GM23338 (cell line): ENCODE results near the gene CPEB2. TPM values are rescaled to one million over a fixed set of nuclear protein-coding genes. Genes with fewer than 3 reads are reported as not detected.

ENCODE experiments used
- ATAC-seq: fragments of 200-7000 bp; cut with Tn5 transposase; 3 replicates; pipeline ENCODE4 v1.9.1; 2020
- DNase-seq: peaks from one replicate; pipeline ENCODE4 v3.0.0-alpha.2; 2015; ENCODE audit warnings: low spot score
- H2AFZ ChIP-seq: fragments of 200-600 bp; sonication (generic); 2 replicates; pipeline ENCODE4 v1.8.0; 2016; ENCODE audit warnings: antibody characterized with exemption, mild to moderate bottlenecking, moderate library complexity
- H3F3A ChIP-seq: fragments of 200-600 bp; sonication (generic); replicated peaks from 2 replicates; pipeline ENCODE4 v1.8.0; 2017; ENCODE audit warnings: antibody characterized with exemption, mixed run types, low read depth
- H3K27ac ChIP-seq: fragments of 200-600 bp; sonication (generic); 2 replicates; pipeline ENCODE4 v1.6.1; 2016; ENCODE audit warnings: low read depth
- H3K27me3 ChIP-seq: fragments of 200-600 bp; sonication (generic); 2 replicates; pipeline ENCODE4 v1.8.0; 2016; ENCODE audit warnings: mild to moderate bottlenecking, mixed run types, moderate library complexity; ENCODE audit not compliant: insufficient read depth
- H3K36me3 ChIP-seq: fragments of 200-600 bp; sonication (generic); 2 replicates; pipeline ENCODE4 v1.8.0; 2016; ENCODE audit warnings: mild to moderate bottlenecking; ENCODE audit not compliant: insufficient read depth
- H3K4me1 ChIP-seq: fragments of 200-600 bp; sonication (generic); 2 replicates; pipeline ENCODE4 v1.8.0; 2016; ENCODE audit warnings: mild to moderate bottlenecking, moderate library complexity; ENCODE audit not compliant: insufficient read depth
- H3K4me2 ChIP-seq: fragments of 200-600 bp; sonication (generic); 2 replicates; pipeline ENCODE4 v1.7.1; 2017; ENCODE audit warnings: mixed run types
- H3K4me3 ChIP-seq: fragments of 200-600 bp; sonication (generic); 2 replicates; pipeline ENCODE4 v1.6.1; 2016; ENCODE audit warnings: mixed run types
- H3K79me2 ChIP-seq: fragments of 200-600 bp; sonication (generic); replicated peaks from 2 replicates; pipeline ENCODE4 v1.8.0; 2017; ENCODE audit warnings: mild to moderate bottlenecking; ENCODE audit not compliant: insufficient read depth
- H3K9me2 ChIP-seq: fragments of 200-600 bp; sonication (generic); 2 replicates; pipeline ENCODE4 v1.8.0; 2017; ENCODE audit not compliant: insufficient read depth
- H4K20me1 ChIP-seq: fragments of 200-600 bp; sonication (generic); replicated peaks from 2 replicates; pipeline ENCODE4 v1.8.0; 2017; ENCODE audit warnings: mild to moderate bottlenecking; ENCODE audit not compliant: insufficient read depth
- H3K27ac Mint-ChIP-seq: 2 replicates; pipeline ENCODE4 v1.8.0; 2020; ENCODE audit warnings: inconsistent platforms, mild to moderate bottlenecking, moderate library complexity, mixed read lengths
- H3K27me3 Mint-ChIP-seq: 3 replicates; pipeline ENCODE4 v1.8.0; 2022; ENCODE audit warnings: low read depth, mild to moderate bottlenecking, moderate library complexity, mixed read lengths, inconsistent platforms; ENCODE audit not compliant: insufficient read depth, poor library complexity
- H3K36me3 Mint-ChIP-seq: 3 replicates; pipeline ENCODE4 v1.8.0; 2021; ENCODE audit warnings: low read depth, mild to moderate bottlenecking, inconsistent platforms, moderate library complexity, mixed read lengths
- H3K4me1 Mint-ChIP-seq: 3 replicates; pipeline ENCODE4 v1.8.0; 2020; ENCODE audit warnings: mild to moderate bottlenecking, inconsistent platforms, mixed read lengths
- H3K4me3 Mint-ChIP-seq: 3 replicates; pipeline ENCODE4 v1.8.0; 2021; ENCODE audit warnings: moderate library complexity, mild to moderate bottlenecking, inconsistent platforms, mixed read lengths
- H3K9me3 Mint-ChIP-seq: 3 replicates; pipeline ENCODE4 v1.8.0; 2020; ENCODE audit warnings: moderate library complexity, mild to moderate bottlenecking, inconsistent platforms, mixed read lengths
- CREB1 ChIP-seq: fragments of 250-450 bp; sonication (Bioruptor Pico); IDR thresholded peaks from 2 replicates; pipeline ENCODE4 v1.5.0; 2020; ENCODE audit warnings: low read depth, mild to moderate bottlenecking, moderate library complexity
- ETS1 ChIP-seq: IDR thresholded peaks from 2 replicates; pipeline ENCODE4 v1.6.1; 2016; ENCODE audit warnings: antibody characterized with exemption
- EZH2 ChIP-seq: fragments of 200-600 bp; sonication (generic); IDR thresholded peaks from one replicate; pipeline ENCODE4 v1.8.0; 2017; ENCODE audit warnings: antibody characterized with exemption, mild to moderate bottlenecking, low read depth; ENCODE audit not compliant: unreplicated experiment
- EZH2phosphoT487 ChIP-seq: fragments of 200-600 bp; sonication (generic); IDR thresholded peaks from one replicate; pipeline ENCODE4 v1.8.1; 2018; ENCODE audit warnings: antibody characterized with exemption; ENCODE audit not compliant: unreplicated experiment
- JUNB ChIP-seq: IDR thresholded peaks from one replicate; pipeline ENCODE4 v1.6.1; 2016; ENCODE audit warnings: antibody characterized with exemption; ENCODE audit not compliant: unreplicated experiment
- NANOG ChIP-seq: IDR thresholded peaks from 2 replicates; pipeline ENCODE4 v1.6.1; 2016; ENCODE audit warnings: antibody characterized with exemption, borderline replicate concordance
- POLR2AphosphoS5 ChIP-seq: IDR thresholded peaks from 2 replicates; pipeline ENCODE4 v1.6.1; 2016; ENCODE audit warnings: antibody characterized with exemption, low read depth
- REST ChIP-seq: IDR thresholded peaks from one replicate; pipeline ENCODE4 v1.6.1; 2018; ENCODE audit warnings: antibody characterized with exemption; ENCODE audit not compliant: unreplicated experiment
- STAT1 ChIP-seq: IDR thresholded peaks from one replicate; pipeline ENCODE4 v1.6.1; 2016; ENCODE audit warnings: antibody characterized with exemption; ENCODE audit not compliant: unreplicated experiment
- ZNF114 ChIP-seq: fragments of 250-450 bp; sonication (Bioruptor Pico); IDR thresholded peaks from 2 replicates; pipeline ENCODE4 v1.5.0; 2020; ENCODE audit warnings: mild to moderate bottlenecking, moderate library complexity
- ZNF331 ChIP-seq: fragments of 250-450 bp; sonication (Bioruptor Pico); IDR thresholded peaks from 2 replicates; pipeline ENCODE4 v1.5.0; 2020; ENCODE audit warnings: low read depth, mild to moderate bottlenecking, moderate library complexity
- polyA plus RNA-seq: library from polyadenylated mRNA; unstranded; fragments of >200 nt; fragmentation: Nextera tagmentation; extraction: Ambion mirVana; gene quantifications from 2 replicates; pipeline ENCODE4 v1.2.1, GENCODE V29; 2016
- total RNA-seq: library from RNA; depleted of rRNA; stranded (reverse); fragments of >200 nt; shearing (Covaris generic); gene quantifications from 2 replicates; pipeline ENCODE4 v1.2.3, GENCODE V29; 2014
- TF ChIP-seq, protein P1 (sequence below), 2 experiments: fragments of 200-600 bp in 1 of 2; sonication (generic) in 1 of 2; conservative IDR thresholded peaks; 2 replicates each; pipeline versions ENCODE4 v1.5.1 to v1.6.1; 2016 to 2017; ENCODE audit warnings: antibody characterized with exemption in 2 of 2, low read depth in 2 of 2, mild to moderate bottlenecking in 2 of 2, moderate library complexity in 1 of 2

Gene CPEB2
- total and polyA plus RNA-seq, 2 experiments from 2014 or later = 0.66 to 2.4 TPM

- TF ChIP-seq, protein P1, sequence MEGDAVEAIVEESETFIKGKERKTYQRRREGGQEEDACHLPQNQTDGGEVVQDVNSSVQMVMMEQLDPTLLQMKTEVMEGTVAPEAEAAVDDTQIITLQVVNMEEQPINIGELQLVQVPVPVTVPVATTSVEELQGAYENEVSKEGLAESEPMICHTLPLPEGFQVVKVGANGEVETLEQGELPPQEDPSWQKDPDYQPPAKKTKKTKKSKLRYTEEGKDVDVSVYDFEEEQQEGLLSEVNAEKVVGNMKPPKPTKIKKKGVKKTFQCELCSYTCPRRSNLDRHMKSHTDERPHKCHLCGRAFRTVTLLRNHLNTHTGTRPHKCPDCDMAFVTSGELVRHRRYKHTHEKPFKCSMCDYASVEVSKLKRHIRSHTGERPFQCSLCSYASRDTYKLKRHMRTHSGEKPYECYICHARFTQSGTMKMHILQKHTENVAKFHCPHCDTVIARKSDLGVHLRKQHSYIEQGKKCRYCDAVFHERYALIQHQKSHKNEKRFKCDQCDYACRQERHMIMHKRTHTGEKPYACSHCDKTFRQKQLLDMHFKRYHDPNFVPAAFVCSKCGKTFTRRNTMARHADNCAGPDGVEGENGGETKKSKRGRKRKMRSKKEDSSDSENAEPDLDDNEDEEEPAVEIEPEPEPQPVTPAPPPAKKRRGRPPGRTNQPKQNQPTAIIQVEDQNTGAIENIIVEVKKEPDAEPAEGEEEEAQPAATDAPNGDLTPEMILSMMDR (conservative IDR thresholded peaks at IDR 0.05; ENCODE audit: low read depth in 2 of 2) = no peak
- no peak for TF ChIP-seq ZNF331 (CRISPR knock-in tag)
- TF ChIP-seq ETS1 = no peak
- no peak for TF ChIP-seq POLR2AphosphoS5
- TF ChIP-seq NANOG = no peak
- no peak for TF ChIP-seq EZH2phosphoT487
- TF ChIP-seq STAT1 = no peak
- no peak for TF ChIP-seq REST
- no peak for TF ChIP-seq CREB1
- no peak for TF ChIP-seq JUNB
- no peak for TF ChIP-seq EZH2
These were observed 1.2 kb downstream of the CPEB2 start (continued) for GRCh38 chr4:15003401-15003890.

DNA sequence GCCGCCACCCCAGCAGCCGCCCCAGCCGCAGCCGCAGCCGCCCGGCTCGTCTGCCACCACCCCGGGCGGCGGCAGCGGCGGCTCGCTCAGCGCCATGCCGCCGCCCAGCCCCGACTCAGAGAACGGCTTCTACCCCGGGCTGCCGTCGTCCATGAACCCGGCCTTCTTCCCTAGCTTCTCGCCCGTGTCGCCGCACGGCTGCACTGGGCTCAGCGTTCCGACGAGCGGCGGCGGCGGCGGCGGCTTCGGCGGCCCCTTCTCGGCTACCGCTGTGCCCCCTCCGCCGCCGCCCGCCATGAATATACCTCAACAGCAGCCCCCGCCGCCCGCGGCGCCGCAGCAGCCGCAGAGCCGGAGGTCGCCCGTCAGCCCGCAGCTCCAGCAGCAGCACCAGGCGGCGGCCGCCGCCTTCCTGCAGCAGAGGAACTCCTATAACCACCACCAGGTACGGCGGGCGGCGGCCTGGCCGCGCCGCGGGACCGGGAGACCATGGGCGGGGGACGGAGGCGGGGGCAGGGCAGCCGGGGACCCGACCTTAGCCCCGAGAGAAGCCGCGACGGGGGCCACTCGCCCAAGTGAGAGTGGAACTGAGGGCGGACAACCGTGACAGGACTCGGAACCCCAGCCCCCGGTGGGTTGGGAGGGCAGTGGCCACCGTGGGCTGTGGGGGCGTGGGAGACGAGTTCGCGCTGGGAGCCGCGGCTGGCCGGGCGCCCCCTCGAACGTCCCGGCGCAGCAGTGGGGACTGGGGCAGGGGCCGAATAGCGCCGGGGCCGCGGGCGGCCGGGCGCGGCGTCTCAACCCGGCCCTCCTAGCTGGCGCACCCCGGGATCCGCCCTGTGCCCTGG lies 1.8 kb downstream of the CPEB2 start:
- Histone ChIP-seq H3F3A (no peaks in the 10 kb centered on the region), H3K79me2 (no peaks in the 10 kb centered on the region; the same call in 1 of the 2 replicates), H3K9me2 (no peaks in the 10 kb centered on the region), H3K36me3 (no peaks in the 10 kb centered on the region), H4K20me1 (no peaks in the 10 kb centered on the region), H3K4me1 (peaks cover 46% of the 10 kb centered on the region), H3K4me2 (peak overlapping the region; percentile 90), H3K27me3 (peaks cover 32% of the 10 kb centered on the region), H3K27ac (no peak overlapping the region), H3K4me3 (peak overlapping the region; percentile 68), H2AFZ (no peak overlapping the region)
- Mint-ChIP-seq H3K4me3 (peak overlapping the region; percentile 53; the same call in 2 of the 3 replicates), H3K27me3 (peaks cover 14% of the 10 kb centered on the region), H3K27ac (no peak overlapping the region), H3K36me3 (peaks cover 3% of the 10 kb centered on the region; the same call in 1 of the 3 replicates), H3K9me3 (no peaks in the 10 kb centered on the region; the same call in 2 of the 3 replicates), H3K4me1 (peaks cover 40% of the 10 kb centered on the region)
- DNase-seq (peak; percentile 38), ATAC-seq (peak; percentile 13)
- TF ChIP-seq REST (no peak), ZNF114 (CRISPR knock-in tag) (no peak), STAT1 (no peak), ETS1 (no peak), JUNB (no peak), NANOG (no peak), CREB1 (no peak), EZH2phosphoT487 (no peak), ZNF331 (CRISPR knock-in tag) (no peak)
